A549 (cell line): ENCODE measurements around the gene BZW1. TPM values are rescaled to one million over a fixed set of nuclear protein-coding genes. Genes with fewer than 3 reads are reported as not detected.
A peak's percentile ranks its signal among the peaks of the same experiment; 100 is the strongest.

Source experiments
- ATAC-seq, 2 experiments: fragments of 200-7000 bp in 1 of 2; fragments of >200 bp in 1 of 2; cut with Nextera tagmentation in 1 of 2; cut with Tn5 transposase in 1 of 2; 3 replicates each; pipeline versions ENCODE4 v1.8.0 to v1.9.1; 2018 to 2020; ENCODE audit warnings: mild to moderate bottlenecking in 1 of 2, moderate library complexity in 1 of 2
- CTCF ChIA-PET: fragments of 300-600 bp; sonication (Branson Sonifier 250); formaldehyde crosslinking; extraction: SDS; loops from one replicate; lab custom pipeline; 2021; ENCODE audit warnings: antibody characterized with exemption, inconsistent platforms; lab: Yijun Ruan, JAX
- POLR2A ChIA-PET: fragments of 350-600 bp; formaldehyde crosslinking; extraction: SDS; loops from one replicate; lab custom pipeline; 2021; ENCODE audit warnings: antibody characterized with exemption, inconsistent platforms; lab: Yijun Ruan, JAX
- DNase-seq, 2 experiments: peaks; one replicate each; pipeline versions ENCODE4 v3.0.0 to v3.0.0-alpha.2; 2011 to 2016; ENCODE audit warnings: low read depth in 1 of 2, low spot score in 1 of 2
- FAIRE-seq: peaks from 2 replicates; lab custom pipeline; 2011; peaks lifted over from hg19 to GRCh38; lab: Jason Lieb, UNC
- H3K27ac ChIP-seq, 2 experiments: fragments of >200 bp; sonication (Bioruptor Twin); formaldehyde crosslinking; 3 replicates each; pipeline ENCODE4 v1.5.1; 2016 to 2017
- H3K4me1 ChIP-seq: fragments of >200 bp; sonication (Bioruptor Twin); formaldehyde crosslinking; 3 replicates; pipeline ENCODE4 v1.6.1; 2016
- H3K4me2 ChIP-seq: fragments of >200 bp; sonication (Bioruptor Twin); formaldehyde crosslinking; 3 replicates; pipeline ENCODE4 v1.6.1; 2016
- H3K4me3 ChIP-seq: fragments of >200 bp; sonication (Bioruptor Twin); formaldehyde crosslinking; 3 replicates; pipeline ENCODE4 v1.5.1; 2016
- H3K9me3 ChIP-seq: fragments of >200 bp; sonication (Bioruptor Twin); formaldehyde crosslinking; 3 replicates; pipeline ENCODE4 v1.6.1; 2016
- ATOH8 ChIP-seq: fragments of 250-450 bp; sonication (Bioruptor Pico); IDR thresholded peaks from 2 replicates; pipeline ENCODE4 v1.5.0; 2020; ENCODE audit warnings: low read depth, mild to moderate bottlenecking, moderate library complexity
- BHLHE40 ChIP-seq: IDR thresholded peaks from 2 replicates; pipeline ENCODE4 v1.6.1; 2012; ENCODE audit warnings: low read depth, low read length, inconsistent platforms
- CBX8 ChIP-seq: fragments of 200-600 bp; sonication (generic); IDR thresholded peaks from 2 replicates; pipeline ENCODE4 v1.6.1; 2016
- CEBPB ChIP-seq, 2 experiments: fragments of >200 bp in 1 of 2; sonication (Bioruptor Twin) in 1 of 2; formaldehyde crosslinking in 1 of 2; IDR thresholded peaks; 2 replicates each; pipeline ENCODE4 v1.6.1; 2012 to 2016
- CTCF ChIP-seq: fragments of >200 bp; sonication (Bioruptor Twin); formaldehyde crosslinking; IDR thresholded peaks from 3 replicates; pipeline ENCODE4 v1.5.1; 2016
- GATA3 ChIP-seq: IDR thresholded peaks from 2 replicates; pipeline ENCODE4 v1.6.1; 2012; ENCODE audit warnings: borderline replicate concordance
- HDAC2 ChIP-seq: fragments of 200-600 bp; sonication (generic); IDR thresholded peaks from 2 replicates; pipeline ENCODE4 v1.6.1; 2016
- HEYL ChIP-seq: fragments of 250-450 bp; sonication (Bioruptor Pico); IDR thresholded peaks from 2 replicates; pipeline ENCODE4 v1.8.0; 2021; ENCODE audit warnings: mild to moderate bottlenecking, moderate library complexity
- HOXB5 ChIP-seq: fragments of 250-450 bp; sonication (Bioruptor Pico); IDR thresholded peaks from 2 replicates; pipeline ENCODE4 v1.5.0; 2020; ENCODE audit warnings: mild to moderate bottlenecking, moderate library complexity
- NPAS2 ChIP-seq: fragments of 250-450 bp; sonication (Bioruptor Pico); IDR thresholded peaks from 2 replicates; pipeline ENCODE4 v1.8.0; 2022; ENCODE audit warnings: mild to moderate bottlenecking, moderate library complexity, borderline replicate concordance
- POLR2A ChIP-seq: IDR thresholded peaks from 2 replicates; pipeline ENCODE4 v1.6.1; 2012; ENCODE audit warnings: mild to moderate bottlenecking, low read length
- POLR2AphosphoS2 ChIP-seq: conservative IDR thresholded peaks from 2 replicates; pipeline ENCODE4 v1.6.1; 2012; ENCODE audit warnings: low read length, improper control_type of control experiment, inconsistent platforms
- RAD21 ChIP-seq, 2 experiments: fragments of >200 bp in 1 of 2; sonication (Bioruptor Twin) in 1 of 2; formaldehyde crosslinking in 1 of 2; IDR thresholded peaks in 1 of 2; conservative IDR thresholded peaks in 1 of 2; 2 replicates in 1 of 2; 3 replicates in 1 of 2; pipeline ENCODE4 v1.6.1; 2012 to 2018; ENCODE audit warnings: inconsistent platforms in 1 of 2
- RCOR1 ChIP-seq: fragments of 150-350 bp; IDR thresholded peaks from 2 replicates; pipeline ENCODE4 v1.6.1; 2014; ENCODE audit warnings: antibody characterized with exemption, low read length, low read depth
- REST ChIP-seq: fragments of 200-600 bp; sonication (generic); IDR thresholded peaks from 2 replicates; pipeline ENCODE4 v1.6.1; 2016; ENCODE audit warnings: antibody characterized with exemption, mild to moderate bottlenecking, moderate library complexity
- RFX5 ChIP-seq: fragments of 450-650 bp; IDR thresholded peaks from 2 replicates; pipeline ENCODE4 v1.7.1; 2014; ENCODE audit warnings: antibody characterized with exemption, mild to moderate bottlenecking, moderate library complexity
- SMC3 ChIP-seq: fragments of >200 bp; sonication (Bioruptor Twin); formaldehyde crosslinking; IDR thresholded peaks from 3 replicates; pipeline ENCODE4 v1.6.1; 2018; ENCODE audit warnings: inconsistent platforms
- SREBF2 ChIP-seq: fragments of 450-650 bp; IDR thresholded peaks from 2 replicates; pipeline ENCODE4 v1.6.1; 2014; ENCODE audit warnings: mild to moderate bottlenecking, moderate library complexity
- TP53 ChIP-seq: fragments of 250-450 bp; sonication (Bioruptor Pico); IDR thresholded peaks from 2 replicates; pipeline ENCODE4 v1.5.0; 2021; ENCODE audit warnings: mild to moderate bottlenecking, moderate library complexity
- USF2 ChIP-seq: fragments of 450-650 bp; IDR thresholded peaks from 2 replicates; pipeline ENCODE4 v1.6.1; 2014; ENCODE audit warnings: antibody characterized with exemption
- ZC3H11A ChIP-seq: fragments of 450-650 bp; IDR thresholded peaks from 2 replicates; pipeline ENCODE4 v1.6.1; 2014; ENCODE audit warnings: antibody characterized with exemption, mild to moderate bottlenecking
- ZNF302 ChIP-seq: fragments of 250-450 bp; sonication (Bioruptor Pico); IDR thresholded peaks from 2 replicates; pipeline ENCODE4 v1.9.0; 2021; ENCODE audit warnings: inconsistent platforms, mild to moderate bottlenecking, moderate library complexity
- ZSCAN20 ChIP-seq: fragments of 250-450 bp; sonication (Bioruptor Pico); IDR thresholded peaks from 2 replicates; pipeline ENCODE4 v1.8.0; 2022; ENCODE audit warnings: mild to moderate bottlenecking, moderate library complexity
- WGBS: methylation state at CpG from one replicate; pipeline ENCODE4 v1.1.6; 2017; ENCODE audit errors: missing lambda C conversion rate; 5-methylcytosine and 5-hydroxymethylcytosine counted together
- polyA plus RNA-seq, 4 experiments: library from polyadenylated mRNA; depleted of rRNA in 3 of 4; stranded (reverse); fragments of >200 nt; fragmentation: RNase III in 1 of 4; extraction: RNeasy Plus Mini Kit Qiagen cat#74134 plus additional on column Dnase treatment in 1 of 4; gene quantifications; 2 replicates in 3 of 4; 3 replicates in 1 of 4; pipeline ENCODE4 v1.2.3, GENCODE V29; 2011 to 2017

The BZW1 gene
- polyA plus RNA-seq, 2 of the 4 experiments (the other 2 are of a cell fraction) = 401 to 439 TPM

GRCh38 chr2:200794143-200794542 is 17.6 kb upstream of the BZW1 start:
- Histone ChIP-seq H3K4me3 (no peak overlapping the region), H3K27ac (peak overlapping the region; percentile 38 to 86), H3K4me1 (peaks cover 41% of the 10 kb centered on the region), H3K9me3 (no peaks in the 10 kb centered on the region), H3K4me2 (peak overlapping the region; percentile 57)
- CTCF ChIA-PET = interaction anchor here (0.6 to 2.0 kb wide), 9 partner anchors 9 to 89 kb away, joined by 3 to 13 read pairs (median 4); no protein-coding TSS in a partner anchor
- TF ChIP-seq HOXB5 (CRISPR knock-in tag) (no peak), ZNF302 (no peak), POLR2AphosphoS2 (no peak), HEYL (CRISPR knock-in tag) (no peak), HDAC2 (no peak), BHLHE40 (no peak), SREBF2 (no peak), RAD21 (conservative IDR thresholded peaks at IDR 0.05 in 1 of 2, IDR thresholded peaks at IDR 0.05 in 1 of 2) (no peak), SMC3 (no peak)
- FAIRE-seq (no peak), DNase-seq (no peak), ATAC-seq (peak in 1 of 2 experiments; percentile 49; a peak in 2 of 6 replicates)
- POLR2A ChIA-PET = no interaction called here
- 25% methylated on average over 2 of the region's 2 CpGs for WGBS

- 49% methylated on average over 8 of the region's 8 CpGs for WGBS
Observed at GRCh38 chr2:200795028-200795440, 16.7 kb upstream of the BZW1 start.

GRCh38 chr2:200796561-200796960 is 15.1 kb upstream of the BZW1 start:
- no peaks in the 10 kb centered on the region for H3K9me3 ChIP-seq
- FAIRE-seq (no peak), ATAC-seq (no peak), DNase-seq (no peak)
- CTCF ChIA-PET = interaction anchor here (1.0 to 2.2 kb wide), 7 partner anchors 12 to 83 kb away, joined by 3 to 6 read pairs (median 4); no protein-coding TSS in a partner anchor
- H3K4me1 ChIP-seq = peaks cover 40% of the 10 kb centered on the region
- POLR2A ChIA-PET = no interaction called here
- no peak overlapping the region for H3K4me2 ChIP-seq
- WGBS = 44% methylated on average over 1 of the region's 1 CpG
- peak overlapping the region; percentile 51 to 52; a peak in 4 of 6 replicates for H3K27ac ChIP-seq
- no peak overlapping the region for H3K4me3 ChIP-seq
- TF ChIP-seq ZC3H11A (no peak), HEYL (CRISPR knock-in tag) (no peak), POLR2A (no peak), HDAC2 (no peak), RCOR1 (no peak), CEBPB (IDR thresholded peaks at IDR 0.05) (no peak), ZSCAN20 (no peak), REST (no peak), ATOH8 (CRISPR knock-in tag) (no peak), POLR2AphosphoS2 (no peak), GATA3 (no peak), TP53 (CRISPR knock-in tag) (no peak), USF2 (no peak)

More at GRCh38 chr2:200795028-200795440, 16.7 kb upstream of the BZW1 start:
- DNase-seq (peak in 1 of 2 experiments; percentile 49), ATAC-seq (peak; percentile 71 to 83; a peak in 5 of 6 replicates), FAIRE-seq (no peak)
- ChIA-PET POLR2A (interaction anchor here (0.8 to 0.9 kb wide), 2 partner anchors 15 to 38 kb away, joined by 3 to 4 read pairs; no protein-coding TSS in a partner anchor), CTCF (interaction anchor here (0.8 to 2.2 kb wide), 12 partner anchors 8 to 90 kb away, joined by 3 to 13 read pairs (median 4); no protein-coding TSS in a partner anchor)
- peak; percentile 73 to 89; a peak in 3 of 4 replicates for TF ChIP-seq CEBPB (IDR thresholded peaks at IDR 0.05)
- peak; percentile 51 to 63; a peak in 4 of 5 replicates for TF ChIP-seq RAD21 (conservative IDR thresholded peaks at IDR 0.05 in 1 of 2, IDR thresholded peaks at IDR 0.05 in 1 of 2)
- no peak for TF ChIP-seq SREBF2
- TF ChIP-seq CTCF = peak; percentile 20; the same call in 2 of the 3 replicates
- no peak for TF ChIP-seq RFX5
- no peak for TF ChIP-seq CBX8
- TF ChIP-seq SMC3 = peak; percentile 42; the same call in 1 of the 3 replicates
- TF ChIP-seq NPAS2 (CRISPR knock-in tag) = no peak
- peaks cover 41% of the 10 kb centered on the region for H3K4me1 ChIP-seq
- no peak overlapping the region for H3K4me3 ChIP-seq
- H3K9me3 ChIP-seq = no peaks in the 10 kb centered on the region
- peak overlapping the region; percentile 38 to 86 for H3K27ac ChIP-seq
- peak overlapping the region; percentile 57 for H3K4me2 ChIP-seq
